Superior temporal gyrus (tissue), 1 donor: ENCODE results near the gene HOXA5.

ENCODE experiments used
- DNase-seq: peaks from one replicate; pipeline ENCODE4 v3.0.0-alpha.2; 2016; ENCODE audit errors: extremely low spot score

HOXA5 gene

DNA sequence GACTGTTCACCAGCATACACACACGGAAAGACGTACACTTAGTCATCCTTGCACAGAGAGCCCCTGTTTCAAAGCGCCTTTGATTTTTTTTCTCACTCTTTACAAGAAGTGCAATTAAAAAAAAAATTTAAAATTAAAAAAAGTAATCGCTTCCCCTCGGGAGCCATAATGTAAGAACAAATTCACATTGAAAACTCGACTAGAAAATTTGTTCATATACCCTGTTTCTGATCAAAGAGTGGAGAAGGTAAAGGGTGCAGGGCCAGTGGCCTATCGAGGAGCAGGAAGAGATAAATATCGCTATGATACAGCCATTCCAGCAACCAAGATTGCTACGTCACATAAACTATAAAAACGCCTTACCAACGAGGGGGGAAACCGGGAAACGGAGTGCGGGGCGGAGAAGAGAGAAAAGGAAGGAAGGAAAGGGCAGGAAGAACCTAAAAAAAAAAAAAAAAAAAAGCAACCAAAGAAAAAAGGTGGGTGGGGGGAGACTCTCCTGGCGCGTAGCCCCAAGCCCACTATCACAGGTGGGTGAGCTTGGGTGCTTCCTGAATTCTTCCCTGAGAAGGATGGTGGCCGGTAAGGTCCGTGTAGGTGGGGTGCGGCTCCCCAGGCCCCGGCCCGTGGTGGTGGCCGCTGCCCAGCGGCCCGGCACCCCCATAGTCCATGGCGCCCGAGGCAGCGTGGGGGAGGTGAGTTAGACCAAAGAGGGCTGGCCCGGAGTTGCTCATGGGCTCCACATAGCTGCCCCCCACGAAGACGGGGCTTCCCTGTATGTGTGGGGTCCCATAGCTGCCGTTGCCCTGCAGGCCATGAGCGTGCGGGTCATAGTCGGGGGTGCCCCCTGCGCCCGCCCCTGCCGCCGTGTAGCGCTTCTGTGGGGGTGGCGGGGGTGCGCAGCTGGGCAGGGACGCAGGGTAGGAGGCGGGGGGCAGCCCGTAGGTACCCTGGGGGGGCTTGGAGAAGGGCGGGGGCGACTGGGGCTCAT lies 35.8 kb downstream of the HOXA5 start:
- DNase-seq = no peak

DNA sequence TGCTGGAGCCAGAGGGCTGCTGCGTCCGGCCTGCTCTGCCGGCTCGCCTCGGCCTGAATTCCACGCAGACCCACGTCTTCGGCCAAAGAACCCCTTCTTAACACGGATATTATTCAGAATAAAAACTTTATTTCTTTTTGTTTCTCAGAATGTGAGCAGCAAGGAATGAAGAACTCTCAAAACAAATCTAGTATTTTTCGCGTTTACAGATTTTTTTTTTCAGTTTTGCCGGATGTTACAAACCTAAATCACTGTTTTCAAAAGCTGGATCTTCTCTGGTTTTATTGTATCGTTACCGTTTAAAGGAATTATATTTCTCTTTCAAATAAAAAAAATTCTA lies 36.6 kb downstream of the HOXA5 start:
- no peak for DNase-seq

DNA sequence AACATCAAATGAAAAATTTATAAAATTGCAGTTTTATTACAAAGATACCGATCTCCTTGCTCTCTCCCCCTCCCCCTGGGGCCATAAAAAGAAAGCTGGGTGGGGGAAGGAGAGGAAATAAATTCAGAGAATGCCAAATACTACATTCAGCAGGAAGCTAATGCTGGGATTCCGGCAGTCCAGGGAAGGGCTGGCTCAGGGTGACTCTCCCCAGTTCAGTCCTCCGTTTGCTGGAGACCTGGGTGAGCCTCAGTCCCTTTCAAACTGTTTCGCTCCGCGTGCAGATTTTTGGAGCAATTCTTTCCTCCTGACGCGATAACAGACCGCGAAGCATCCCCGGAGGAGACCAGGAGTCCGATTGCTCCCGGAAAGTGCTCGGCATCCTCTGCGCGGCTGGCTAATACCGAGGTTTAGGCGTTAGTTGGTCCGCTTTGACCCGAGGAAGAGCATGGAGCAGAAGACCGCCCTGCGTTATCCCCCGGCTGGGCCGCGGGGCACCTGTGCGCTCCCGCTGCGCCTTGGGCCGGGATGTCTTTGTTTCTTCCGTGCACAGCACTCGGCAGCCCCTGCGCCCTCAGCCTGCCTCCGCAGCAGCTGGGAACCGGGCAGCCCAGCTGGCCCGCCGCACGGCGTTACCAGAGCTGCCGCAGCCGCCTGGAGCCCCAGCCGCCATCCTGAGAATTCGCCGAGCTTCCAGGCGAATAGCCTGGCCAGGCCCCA lies 37.1 kb downstream of the HOXA5 start:
- no peak for DNase-seq

DNA sequence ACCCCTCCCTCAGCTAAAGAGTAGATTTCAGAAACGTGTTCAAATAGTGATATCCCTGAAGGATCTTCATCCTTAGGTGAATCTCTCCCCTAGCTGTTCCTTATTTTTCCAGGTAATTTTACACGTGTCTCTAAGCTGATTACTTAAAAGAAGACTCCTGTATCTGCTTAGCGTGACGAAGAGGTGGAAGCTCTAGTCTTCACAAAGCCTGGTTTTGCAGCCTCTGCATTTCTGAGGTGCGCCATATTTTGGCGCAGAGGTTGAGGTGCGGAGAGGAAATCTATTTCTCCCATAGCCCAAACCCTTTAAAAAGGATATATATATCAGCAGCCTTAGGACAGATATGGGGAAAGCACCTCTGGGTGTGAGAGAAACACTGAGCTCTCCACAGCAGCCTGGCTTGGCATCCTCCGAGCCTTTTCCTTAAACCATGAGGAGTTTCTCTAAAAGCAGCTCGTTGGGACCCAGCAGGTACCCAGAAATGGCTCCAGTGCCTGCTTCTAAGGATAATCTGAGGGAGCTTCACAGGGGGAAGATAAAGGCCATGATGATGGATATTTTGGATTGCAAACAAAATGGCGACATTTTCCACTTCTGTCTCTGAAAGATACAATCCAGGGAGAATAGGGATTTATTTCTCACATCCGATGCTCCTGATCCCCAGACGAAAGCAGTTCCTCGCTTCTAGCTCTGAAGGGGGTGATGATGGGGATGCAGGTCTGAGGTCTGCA lies 38.0 kb downstream of the HOXA5 start:
- no peak for DNase-seq

DNA sequence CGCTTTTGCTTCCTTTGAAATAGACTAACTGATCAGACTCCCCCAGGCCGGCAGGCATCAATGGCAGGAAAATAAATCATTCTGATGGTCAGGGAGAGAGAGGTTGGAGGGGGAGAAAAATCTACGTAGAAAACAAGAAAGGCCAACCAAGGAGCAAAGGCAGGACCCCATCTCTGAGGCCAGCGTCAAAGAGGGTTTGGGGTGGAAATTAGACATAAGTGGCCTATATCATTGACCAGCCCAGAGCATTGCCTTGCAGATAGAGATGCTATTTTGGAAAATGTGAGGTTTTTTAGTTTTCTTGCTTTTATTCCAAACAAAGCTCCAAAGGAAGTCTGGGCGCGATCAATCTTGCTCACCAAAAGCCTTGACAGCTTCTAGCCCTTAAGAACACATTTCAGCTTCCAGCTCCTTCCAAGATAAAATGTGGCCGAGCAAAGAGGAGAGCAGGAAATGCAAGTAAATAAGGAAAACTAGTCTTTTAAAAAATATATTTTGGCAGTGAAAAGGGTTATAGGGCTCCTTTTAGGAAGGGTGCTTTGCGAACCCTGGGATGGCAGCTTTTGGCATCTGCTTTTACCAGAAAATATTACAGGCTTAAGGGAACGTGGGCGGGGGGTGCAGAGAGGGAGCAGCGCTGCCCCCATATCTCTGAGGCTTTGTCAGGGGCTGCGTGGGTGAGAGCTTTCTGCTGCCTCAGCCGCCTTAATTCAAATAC lies 39.0 kb downstream of the HOXA5 start:
- DNase-seq = no peak

DNA sequence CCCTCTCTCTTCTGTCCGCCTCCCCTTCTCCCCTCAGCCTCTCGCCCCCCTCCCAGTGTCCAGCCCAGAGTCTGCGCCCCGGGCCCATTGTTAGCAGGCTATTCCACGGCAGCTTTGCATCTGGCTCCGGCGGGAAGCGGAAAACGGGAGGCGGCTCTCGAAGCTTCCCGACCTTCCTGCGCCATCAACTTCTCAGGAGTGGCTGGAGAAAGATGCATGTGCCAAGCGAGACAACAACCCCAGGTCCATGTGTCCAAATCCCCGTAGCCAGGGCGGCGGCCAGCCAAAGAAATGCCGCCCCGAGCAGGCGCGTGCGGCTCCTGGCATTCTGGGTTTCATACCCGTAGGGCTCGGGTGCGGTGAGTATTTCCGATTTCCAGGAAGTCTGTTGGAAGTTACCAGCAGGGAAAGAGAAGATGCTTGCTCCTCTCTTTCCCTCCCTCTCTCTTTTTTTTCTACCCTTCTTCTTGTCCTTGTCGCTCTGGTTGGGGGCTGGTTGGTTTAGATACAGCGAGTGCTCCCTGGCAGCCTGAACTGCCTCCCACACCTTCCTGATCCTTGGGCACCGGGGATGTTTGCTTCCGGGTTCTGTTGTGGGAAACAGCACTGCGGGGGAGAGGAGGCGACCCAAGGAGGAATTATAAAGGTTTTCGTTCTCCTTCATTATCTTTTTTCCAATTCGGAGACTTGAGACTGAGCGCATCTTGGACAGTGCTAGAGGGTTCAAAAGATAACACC lies 39.8 kb downstream of the HOXA5 start:
- DNase-seq = no peak

DNA sequence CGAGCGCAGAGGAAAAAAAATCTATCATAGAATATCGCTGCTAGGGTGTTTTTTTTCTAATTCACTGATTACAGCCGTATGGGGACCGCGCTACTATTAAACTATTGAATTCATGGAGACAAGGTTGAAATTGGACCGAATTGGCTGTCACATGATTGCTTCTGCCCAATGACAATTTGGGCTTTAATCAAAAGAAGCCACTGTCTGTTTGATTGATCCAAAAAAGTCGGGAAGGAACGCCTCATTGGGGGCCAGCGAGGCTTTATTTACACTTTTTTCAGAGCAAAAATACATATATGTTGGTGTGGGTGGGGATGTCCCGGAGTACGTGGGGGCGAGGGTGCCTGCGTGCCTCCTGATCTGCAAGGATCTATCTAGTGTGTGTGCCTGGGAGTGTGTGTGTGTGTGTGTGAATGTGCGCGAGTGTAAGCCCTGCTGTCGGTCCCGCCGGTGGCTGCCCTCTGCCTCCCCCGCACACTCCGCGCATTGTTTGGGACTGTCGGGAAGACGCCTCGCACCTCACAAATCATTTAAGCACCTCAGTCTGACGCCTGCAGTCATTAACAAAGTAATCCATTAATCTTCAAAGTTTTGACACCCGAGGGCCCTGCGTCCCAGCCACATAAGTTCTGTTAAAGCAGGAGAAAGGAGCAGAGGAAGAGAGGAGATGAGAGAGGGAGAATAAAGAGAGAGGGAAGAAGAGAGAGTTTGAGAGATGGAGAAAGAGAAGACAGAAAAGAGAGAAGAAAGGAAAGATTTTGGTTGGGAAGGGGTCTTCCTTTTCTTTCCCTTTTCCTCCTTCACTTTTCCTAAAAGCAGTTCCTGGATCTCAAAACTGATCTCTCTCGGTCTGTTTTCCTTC lies 40.7 kb downstream of the HOXA5 start, which contains the start of gene HOXA2:
HOXA2 (minus strand) TSS at position 103 of the 862 bp plus-strand sequence. CDS start 183 bp downstream, outside the sequence.
- DNase-seq = no peak

DNA sequence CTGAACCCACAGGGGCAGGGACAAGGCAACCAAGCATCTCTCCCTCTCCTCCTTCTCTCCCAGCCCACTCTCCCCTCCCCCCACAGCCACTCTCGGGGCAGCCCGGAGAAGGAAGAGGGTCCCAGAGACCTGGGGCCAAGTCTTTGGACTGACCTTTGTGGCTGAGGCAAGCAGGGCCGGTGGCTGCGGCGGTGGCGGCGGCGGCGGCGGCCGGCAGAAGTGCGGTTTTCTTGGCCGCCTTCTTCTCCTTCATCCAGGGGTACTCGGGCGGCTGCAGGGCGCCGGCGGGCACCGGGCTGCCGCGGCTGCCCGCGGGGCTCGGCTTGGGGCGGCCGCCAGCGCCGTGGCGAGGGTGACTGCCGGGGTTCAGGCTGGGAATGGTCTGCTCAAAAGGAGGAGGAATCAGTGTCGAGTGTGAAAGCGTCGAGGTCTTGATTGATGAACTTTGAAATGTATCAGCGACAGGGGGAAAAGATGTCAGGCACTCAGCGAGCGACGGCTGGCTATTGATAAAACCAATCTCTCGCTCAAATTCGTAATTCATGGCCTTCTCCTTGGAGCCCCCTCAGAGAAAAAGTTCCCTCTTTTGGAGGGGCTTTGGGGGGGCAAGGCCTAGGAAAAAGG lies 41.4 kb downstream of the HOXA5 start:
- DNase-seq = no peak

DNA sequence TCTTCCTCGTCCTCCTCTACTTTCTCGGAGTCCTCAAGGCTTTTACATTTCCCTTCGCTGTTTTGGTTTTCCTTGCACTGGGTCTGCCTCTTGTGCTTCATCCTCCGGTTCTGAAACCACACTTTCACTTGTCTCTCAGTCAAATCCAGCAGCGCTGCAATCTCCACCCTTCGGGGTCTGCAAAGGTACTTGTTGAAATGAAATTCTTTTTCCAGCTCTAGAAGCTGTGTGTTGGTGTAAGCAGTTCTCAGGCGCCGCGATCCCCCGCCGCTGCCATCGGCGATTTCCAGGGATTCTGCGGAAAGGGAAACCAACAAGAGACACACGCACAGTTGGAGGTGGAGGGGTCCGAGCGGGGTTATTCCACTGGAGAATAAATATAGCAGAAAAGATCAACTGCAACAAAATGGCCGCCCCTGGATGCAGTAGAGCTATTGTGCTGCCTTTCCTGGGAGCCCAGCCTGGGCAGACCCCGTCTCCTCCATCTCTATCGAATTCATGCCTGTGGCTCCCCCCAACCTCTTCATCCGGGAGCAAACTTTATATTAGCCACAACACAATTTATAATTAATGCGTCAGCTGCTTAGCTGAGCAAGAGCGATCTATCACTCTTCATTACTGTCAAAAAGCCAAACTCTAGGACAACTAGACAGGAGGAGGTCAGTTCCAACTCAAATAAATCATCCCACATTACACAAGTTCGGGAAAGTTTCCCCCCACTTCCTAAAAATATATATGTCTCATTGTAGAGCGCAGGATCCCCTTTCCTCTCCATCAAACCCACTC lies 42.1 kb downstream of the HOXA5 start:
- DNase-seq = no peak

DNA sequence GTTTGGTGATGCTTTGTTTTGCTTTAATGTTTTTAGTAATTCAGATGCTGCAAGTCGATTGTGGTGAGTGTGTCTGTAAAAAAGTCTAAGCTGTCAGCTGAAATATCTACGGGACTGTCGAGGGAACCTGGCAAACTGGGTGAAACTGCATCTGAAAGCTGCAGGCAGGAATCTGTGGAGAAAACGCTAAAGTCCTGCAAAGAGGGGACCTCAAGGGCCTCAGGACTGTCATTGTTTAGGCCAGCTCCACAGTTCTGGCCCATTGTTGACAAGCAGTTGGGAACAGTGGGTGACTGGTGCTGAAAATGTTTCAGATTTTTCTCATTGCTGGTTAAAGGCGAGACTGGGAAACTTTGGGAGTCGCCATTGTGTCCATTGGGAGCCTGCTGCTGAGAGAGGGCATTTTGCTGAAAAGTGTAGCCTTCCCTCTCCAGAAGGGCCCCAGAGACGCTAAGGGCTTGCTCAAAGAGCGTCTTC lies 42.7 kb downstream of the HOXA5 start:
- DNase-seq = no peak

DNA sequence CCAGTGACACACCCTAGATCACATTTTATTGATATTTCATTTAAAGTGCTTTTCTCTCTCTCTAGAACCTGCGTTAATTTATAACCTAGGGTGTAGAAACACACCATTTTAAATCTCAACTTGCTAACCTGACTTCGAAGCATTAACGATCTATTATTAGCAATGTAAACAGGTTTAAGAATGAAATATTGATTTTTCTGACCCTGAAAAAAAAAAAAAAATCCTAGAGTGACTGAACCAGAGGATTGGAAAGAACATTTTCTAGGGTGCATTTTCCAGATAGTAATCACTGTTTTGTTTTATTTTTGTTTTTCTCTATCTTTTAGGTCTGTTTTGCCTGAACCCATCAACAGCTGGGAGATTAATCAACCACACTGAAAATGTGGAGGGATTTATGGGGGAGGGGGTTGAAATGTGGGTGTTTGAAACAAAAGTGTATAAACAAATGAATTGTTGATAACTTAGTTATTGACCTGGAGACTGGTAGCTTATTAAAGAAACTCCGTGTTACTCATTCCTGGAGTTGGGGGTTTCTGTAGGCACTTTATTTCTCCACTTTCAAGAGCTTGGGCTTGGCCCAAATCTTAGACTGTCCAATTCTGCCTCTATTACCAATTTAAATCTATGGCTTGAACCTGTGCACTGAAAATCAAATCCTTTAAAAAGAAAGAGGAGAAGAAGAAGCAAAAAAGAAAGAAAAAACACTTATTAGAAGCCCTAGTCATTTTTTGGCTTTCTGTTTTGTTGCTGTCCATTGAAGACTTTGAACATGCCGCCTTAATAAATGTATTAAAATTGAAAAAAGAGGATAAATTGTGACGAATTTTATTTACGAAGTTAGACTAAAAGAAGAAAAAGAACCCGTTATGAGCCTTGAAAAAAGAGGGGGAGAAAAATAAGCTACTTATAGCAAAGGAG lies 43.8 kb downstream of the HOXA5 start:
- no peak for DNase-seq

DNA sequence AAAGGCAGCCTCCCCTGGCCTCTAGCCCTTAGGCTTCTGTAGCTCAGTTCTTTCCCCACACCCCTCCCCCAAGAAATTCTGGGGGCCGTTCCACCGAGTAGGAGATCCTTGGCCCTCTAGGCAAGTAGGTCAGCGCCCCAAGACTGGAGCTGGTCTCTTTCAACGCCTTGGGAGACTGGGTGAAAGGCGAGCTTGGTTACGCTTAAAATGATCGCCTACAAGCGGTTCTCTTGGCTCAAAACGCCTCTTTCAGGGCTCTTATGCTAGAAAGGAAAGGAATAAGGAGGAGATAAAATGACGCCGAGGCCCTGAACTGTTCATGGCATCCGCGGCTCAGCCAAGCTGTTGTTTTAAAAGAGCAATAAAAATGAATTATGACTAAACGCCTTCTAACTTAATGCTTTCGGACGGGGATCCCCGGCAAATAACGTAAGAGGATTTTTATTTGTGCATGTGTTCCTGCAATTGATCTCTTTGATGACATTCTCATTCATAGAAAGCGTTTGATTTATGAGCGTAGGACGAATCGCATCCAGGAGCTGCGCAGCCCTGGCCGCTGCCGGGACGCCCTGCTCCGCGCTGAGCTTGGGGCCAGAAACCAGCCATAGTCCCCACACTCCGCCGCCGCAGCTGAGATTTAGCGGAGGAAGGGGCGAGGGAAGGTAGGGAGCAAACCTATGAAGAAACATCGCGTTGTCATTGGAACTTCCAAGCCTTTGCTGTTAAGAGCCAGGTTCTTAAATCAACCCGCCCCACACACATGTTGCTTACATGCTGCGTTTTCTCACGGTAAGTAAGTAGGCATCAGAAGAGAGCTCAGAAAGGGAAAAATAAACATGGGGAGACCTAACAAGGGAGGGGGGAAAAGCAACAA lies 44.7 kb downstream of the HOXA5 start:
- DNase-seq = no peak

DNA sequence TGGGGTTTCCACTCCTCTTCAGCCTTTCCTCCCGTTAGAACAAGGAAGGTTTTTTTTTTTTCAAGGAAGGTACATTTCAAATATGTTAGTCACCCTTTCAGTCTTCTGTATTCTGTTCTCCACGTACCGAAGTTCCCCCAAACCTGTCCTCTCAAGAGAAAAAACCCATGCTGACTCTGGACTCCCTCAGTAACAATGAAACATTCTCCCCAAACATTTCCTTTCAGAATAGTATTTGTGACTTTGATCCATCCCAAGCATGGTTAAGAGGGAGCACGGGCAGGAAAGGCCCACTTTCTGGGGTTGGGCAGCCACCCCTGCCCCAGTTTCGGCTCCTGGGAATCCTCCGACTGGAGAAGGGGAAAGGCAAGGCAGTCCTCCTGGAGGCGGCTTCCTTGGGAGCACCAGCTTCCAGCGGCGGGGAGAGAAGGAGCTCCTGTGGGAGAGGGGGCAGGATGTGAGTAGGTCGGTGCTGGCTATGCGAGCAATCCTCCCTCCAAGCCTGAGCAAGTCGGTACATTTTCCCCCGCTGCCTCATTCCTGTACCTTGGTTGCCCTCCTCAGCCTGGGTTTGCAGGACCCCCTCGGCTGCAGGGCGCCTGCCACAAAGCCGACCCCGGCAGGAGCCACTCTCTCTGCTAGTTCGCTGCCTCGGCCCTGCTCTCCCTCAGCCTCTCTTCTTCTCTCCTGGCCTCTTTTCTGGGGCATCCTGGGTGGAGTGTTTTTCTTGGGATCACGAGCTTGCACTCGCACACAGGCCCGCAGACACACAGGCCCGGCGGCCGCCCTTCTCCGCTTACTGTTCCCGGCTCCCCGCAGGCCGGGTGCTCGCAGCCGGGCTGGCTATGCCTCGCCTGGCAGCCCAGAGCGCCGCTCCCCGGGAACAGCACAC lies 45.5 kb downstream of the HOXA5 start:
- no peak for DNase-seq

DNA sequence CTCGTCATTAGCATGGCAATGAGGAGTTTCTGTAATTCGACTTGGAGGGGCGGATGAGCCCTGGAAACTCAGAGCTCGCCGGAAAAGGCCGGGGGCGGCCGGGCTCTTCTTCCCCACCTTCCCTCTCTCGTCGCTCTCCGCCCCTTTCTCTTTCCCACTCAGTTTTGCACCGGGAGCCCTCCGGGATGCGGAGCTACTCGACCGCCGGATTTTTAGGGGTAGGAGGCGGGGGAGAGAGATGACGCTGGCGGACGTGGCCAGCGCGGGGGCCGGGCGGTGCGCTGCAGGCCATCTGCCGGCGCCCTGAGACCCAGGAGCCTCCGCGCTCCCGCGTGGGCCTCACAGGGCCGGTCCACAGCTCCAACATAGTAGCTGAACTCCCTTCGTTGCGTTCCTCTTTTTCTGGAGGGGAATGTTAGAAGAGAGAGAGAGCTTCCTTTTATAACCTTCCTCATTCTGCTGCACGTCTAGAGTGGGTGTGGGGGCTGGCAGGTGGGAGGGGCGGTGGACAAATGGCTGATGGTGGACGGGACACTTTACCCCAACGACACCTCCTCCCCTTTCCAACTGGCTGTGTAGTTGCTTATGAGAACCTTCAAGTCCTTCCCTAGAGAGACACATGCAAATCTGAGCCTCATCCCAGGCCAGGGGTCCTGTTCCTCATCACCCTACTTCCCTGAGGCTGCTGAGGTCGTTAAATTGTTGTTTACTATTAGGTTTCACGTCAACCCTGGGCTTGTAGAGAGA lies 46.5 kb downstream of the HOXA5 start:
- no peak for DNase-seq
